Stomach (tissue), 9 donors: ENCODE data around the gene TBC1D2. TPM values are rescaled to one million over a fixed set of nuclear protein-coding genes. Genes with fewer than 3 reads are reported as not detected.

Source experiments
- DNase-seq, 2 donors: peaks; one replicate each; pipeline versions ENCODE4 v3.0.0 to v3.0.0-alpha.2; 2013 to 2019
- H3K27ac ChIP-seq, 5 donors: fragments of 200-600 bp in 4 of 5; sonication (generic) in 4 of 5; one replicate each; pipeline ENCODE4 v1.5.1; 2013 to 2019; ENCODE audit warnings: mild to moderate bottlenecking in 1 of 5, moderate library complexity in 1 of 5
- H3K27me3 ChIP-seq, 3 donors: fragments of 200-600 bp; sonication (generic); one replicate each; pipeline ENCODE4 v1.5.1; 2017 to 2019; ENCODE audit warnings: mixed run types in 1 of 3
- H3K36me3 ChIP-seq, 4 donors: fragments of 200-600 bp; sonication (generic); 1 replicate in 3 of 4; 2 replicates in 1 of 4; pipeline ENCODE4 v1.5.1; 2016 to 2019
- H3K4me1 ChIP-seq, 4 donors: fragments of 200-600 bp; sonication (generic); one replicate each; pipeline ENCODE4 v1.5.1; 2016 to 2019
- H3K4me3 ChIP-seq, 4 donors: fragments of 200-600 bp; sonication (generic) in 3 of 4; one replicate each; pipeline ENCODE4 v1.5.1; 2016 to 2019; ENCODE audit warnings: mild to moderate bottlenecking in 1 of 4
- H3K9me3 ChIP-seq, 4 donors: fragments of 200-600 bp; sonication (generic); one replicate each; pipeline ENCODE4 v1.5.1; 2016 to 2019
- EP300 ChIP-seq: sonication (generic); formaldehyde crosslinking; IDR thresholded peaks from one replicate; pipeline ENCODE4 v1.6.1; 2017; ENCODE audit warnings: antibody characterized with exemption
- POLR2A ChIP-seq, 4 donors: fragments of 450-650 bp; IDR thresholded peaks; one replicate each; pipeline ENCODE4 v1.6.1; 2016; ENCODE audit warnings: antibody characterized with exemption in 4 of 4, control low read depth in 2 of 4, mild to moderate bottlenecking in 1 of 4, moderate library complexity in 1 of 4
- POLR2AphosphoS5 ChIP-seq, 3 donors: sonication (generic); formaldehyde crosslinking; IDR thresholded peaks; one replicate each; pipeline ENCODE4 v1.6.1; 2016; ENCODE audit warnings: antibody characterized with exemption in 3 of 3
- WGBS, 5 donors: extraction: QIAGEN DNeasy Blood & Tissue Kit in 3 of 5; methylation state at CpG; one replicate each; pipeline versions ENCODE4 v1.1.5 to v1.1.7; 2013 to 2018; 5-methylcytosine and 5-hydroxymethylcytosine counted together
- intact Hi-C: fragments of 100-400 bp; cut with DNase I; formaldehyde crosslinking; loops from one replicate; pipeline ENCODE4 v1.15.1; 2023; ENCODE audit warnings: low total_unique reads
- polyA plus RNA-seq, 3 donors: library from polyadenylated mRNA; stranded (reverse); fragments of 200-250 nt; gene quantifications; one replicate each; pipeline ENCODE4 v1.2.3, GENCODE V29; 2013
- total RNA-seq, 5 donors: library from RNA; depleted of rRNA; stranded (reverse); fragments of >200 nt; gene quantifications; one replicate each; pipeline versions ENCODE4 v1.1.0 to v1.2.3, GENCODE V29; 2014 to 2016
- TF ChIP-seq, protein P1 (sequence below), 7 experiments: fragments of 450-650 bp in 4 of 7; fragments of 200-600 bp in 3 of 7; sonication (generic) in 3 of 7; IDR thresholded peaks; one replicate each; pipeline ENCODE4 v1.5.1; 2016 to 2019; ENCODE audit warnings: antibody characterized with exemption in 7 of 7, control low read depth in 2 of 7, mild to moderate bottlenecking in 1 of 7
- donor health status: healthy with polysubstance abuse.
- donor health status: Bipolar disorder and iron deficiency.
- donor health status: healthy.

The TBC1D2 gene
- total and polyA plus RNA-seq, 8 donors = 2.9 to 36.4 (median 15.9) TPM

DNA sequence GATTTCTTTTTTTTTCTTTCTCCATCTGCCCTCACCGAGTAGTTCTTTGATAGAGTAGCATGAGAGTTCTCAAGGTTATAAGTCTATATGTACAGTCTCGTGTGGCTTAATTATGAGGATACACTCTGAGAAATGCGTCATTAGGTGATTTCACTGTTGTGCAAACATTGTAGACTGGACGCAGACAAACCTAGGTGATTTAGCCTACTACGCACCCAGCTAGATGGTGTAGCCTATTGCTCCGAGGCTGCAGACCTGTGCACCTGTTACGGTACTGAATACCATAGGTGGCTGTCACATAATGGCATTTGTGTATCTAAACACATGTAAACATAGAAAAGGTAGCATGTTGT lies 36.1 kb downstream of the TBC1D2 start:
- peaks cover 0 to 66% (median 46%) of the 10 kb centered on the region in 4 donors for H3K36me3 ChIP-seq
- peaks cover 13 to 29% (median 24%) of the 10 kb centered on the region in 4 donors for H3K4me1 ChIP-seq
- DNase-seq = peak in 1 of 2 donors; percentile 70
- TF ChIP-seq POLR2AphosphoS5 (IDR thresholded peaks at IDR 0.05) (no peak), EP300 (no peak), POLR2A (IDR thresholded peaks at IDR 0.05) (no peak)
- TF ChIP-seq, protein P1, sequence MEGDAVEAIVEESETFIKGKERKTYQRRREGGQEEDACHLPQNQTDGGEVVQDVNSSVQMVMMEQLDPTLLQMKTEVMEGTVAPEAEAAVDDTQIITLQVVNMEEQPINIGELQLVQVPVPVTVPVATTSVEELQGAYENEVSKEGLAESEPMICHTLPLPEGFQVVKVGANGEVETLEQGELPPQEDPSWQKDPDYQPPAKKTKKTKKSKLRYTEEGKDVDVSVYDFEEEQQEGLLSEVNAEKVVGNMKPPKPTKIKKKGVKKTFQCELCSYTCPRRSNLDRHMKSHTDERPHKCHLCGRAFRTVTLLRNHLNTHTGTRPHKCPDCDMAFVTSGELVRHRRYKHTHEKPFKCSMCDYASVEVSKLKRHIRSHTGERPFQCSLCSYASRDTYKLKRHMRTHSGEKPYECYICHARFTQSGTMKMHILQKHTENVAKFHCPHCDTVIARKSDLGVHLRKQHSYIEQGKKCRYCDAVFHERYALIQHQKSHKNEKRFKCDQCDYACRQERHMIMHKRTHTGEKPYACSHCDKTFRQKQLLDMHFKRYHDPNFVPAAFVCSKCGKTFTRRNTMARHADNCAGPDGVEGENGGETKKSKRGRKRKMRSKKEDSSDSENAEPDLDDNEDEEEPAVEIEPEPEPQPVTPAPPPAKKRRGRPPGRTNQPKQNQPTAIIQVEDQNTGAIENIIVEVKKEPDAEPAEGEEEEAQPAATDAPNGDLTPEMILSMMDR (IDR thresholded peaks at IDR 0.05) = no peak
- 40 to 71% (median 43%) methylated on average over 7 of the region's 7 CpGs for WGBS, 5 donors
- peak overlapping the region in 4 of 5 donors; percentile 69 to 78 (median 74) for H3K27ac ChIP-seq
- no peaks in the 10 kb centered on the region for H3K9me3 ChIP-seq
- H3K27me3 ChIP-seq = no peaks in the 10 kb centered on the region
- no peak overlapping the region for H3K4me3 ChIP-seq
- intact Hi-C loops = no loop called here

DNA sequence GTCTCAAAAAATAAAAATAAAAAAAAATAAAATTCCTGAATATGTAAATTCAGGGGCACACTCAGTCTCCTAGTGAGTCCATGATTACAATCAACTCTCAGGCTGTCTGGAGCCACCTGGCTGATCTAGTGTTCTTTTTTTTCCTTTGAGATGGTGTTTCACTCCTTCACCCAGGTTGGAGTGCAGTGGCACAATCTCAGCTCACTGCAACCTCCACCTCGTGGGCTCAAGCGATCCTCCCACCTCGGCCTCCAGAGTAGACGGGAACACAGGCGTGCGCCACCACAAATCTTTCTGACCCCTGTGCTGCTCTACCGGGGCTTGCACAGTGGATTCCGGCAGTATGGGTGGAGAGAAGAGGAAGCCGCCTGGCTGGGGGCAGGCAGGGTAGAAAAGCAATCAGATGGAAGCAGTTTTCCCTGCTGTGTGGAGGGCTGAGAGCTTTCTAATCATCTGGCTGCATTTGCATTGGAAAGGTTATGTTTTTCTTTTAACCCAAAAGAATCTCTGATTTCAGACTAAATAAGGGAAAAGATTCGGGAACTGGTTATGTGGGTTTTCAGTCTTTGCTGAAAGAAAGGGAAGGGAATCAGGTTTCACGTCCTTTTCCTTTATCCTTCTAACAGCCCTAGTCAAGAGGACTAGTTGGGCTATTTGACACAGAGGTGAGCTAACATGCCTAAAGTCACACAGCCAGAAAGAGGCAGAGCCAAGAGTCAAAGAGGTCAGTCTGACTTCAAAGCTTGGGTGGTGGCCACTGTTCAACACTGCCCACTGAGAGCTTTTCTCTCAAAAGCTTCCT lies 36.7 kb downstream of the TBC1D2 start:
- TF ChIP-seq, protein P1 (IDR thresholded peaks at IDR 0.05) = no peak
- TF ChIP-seq EP300 (no peak), POLR2AphosphoS5 (IDR thresholded peaks at IDR 0.05) (no peak), POLR2A (IDR thresholded peaks at IDR 0.05) (no peak)
- Histone ChIP-seq H3K4me1 (peaks cover 13 to 28% (median 24%) of the 10 kb centered on the region in 4 donors), H3K36me3 (peaks cover 0 to 69% (median 49%) of the 10 kb centered on the region in 4 donors), H3K27me3 (no peaks in the 10 kb centered on the region), H3K27ac (peak overlapping the region; percentile 69 to 79 (median 75)), H3K4me3 (no peak overlapping the region), H3K9me3 (no peaks in the 10 kb centered on the region)
- intact Hi-C loops = no loop called here
- 32 to 71% (median 58%) methylated on average over 11 of the region's 11 CpGs for WGBS, 5 donors
- DNase-seq = peak; percentile 77

DNA sequence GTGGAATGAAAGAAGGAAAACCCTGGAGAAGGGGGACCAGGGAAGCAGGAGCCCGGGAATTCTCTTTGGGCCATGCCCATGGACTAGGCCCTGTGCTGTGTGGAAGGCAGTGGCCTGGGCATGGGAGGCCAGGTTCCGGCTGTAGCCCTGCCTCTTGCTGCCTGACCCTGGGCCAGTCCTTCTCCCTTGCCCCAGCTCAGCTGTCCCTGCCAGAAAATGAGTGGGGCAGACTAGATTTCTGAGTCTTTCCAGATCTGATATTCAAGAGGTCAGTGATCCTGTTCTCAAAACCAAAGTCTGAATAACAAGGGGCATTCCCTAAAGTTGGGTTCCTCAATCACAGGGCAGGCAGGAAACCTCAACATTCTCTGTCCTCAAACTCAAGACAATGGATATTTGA lies 38.2 kb downstream of the TBC1D2 start:
- TF ChIP-seq EP300 (no peak), POLR2A (IDR thresholded peaks at IDR 0.05) (no peak), POLR2AphosphoS5 (IDR thresholded peaks at IDR 0.05) (no peak)
- TF ChIP-seq, protein P1 (IDR thresholded peaks at IDR 0.05) = no peak
- WGBS, 5 donors = 74 to 91% (median 77%) methylated on average over 2 of the region's 2 CpGs
- Histone ChIP-seq H3K27ac (peak overlapping the region; percentile 55 to 78 (median 72)), H3K4me3 (no peak overlapping the region), H3K4me1 (peaks cover 10 to 13% (median 12%) of the 10 kb centered on the region in 4 donors), H3K36me3 (peaks cover 5 to 79% (median 60%) of the 10 kb centered on the region in 4 donors), H3K27me3 (no peaks in the 10 kb centered on the region), H3K9me3 (no peaks in the 10 kb centered on the region)
- DNase-seq = no peak
- intact Hi-C loops = no loop called here

DNA sequence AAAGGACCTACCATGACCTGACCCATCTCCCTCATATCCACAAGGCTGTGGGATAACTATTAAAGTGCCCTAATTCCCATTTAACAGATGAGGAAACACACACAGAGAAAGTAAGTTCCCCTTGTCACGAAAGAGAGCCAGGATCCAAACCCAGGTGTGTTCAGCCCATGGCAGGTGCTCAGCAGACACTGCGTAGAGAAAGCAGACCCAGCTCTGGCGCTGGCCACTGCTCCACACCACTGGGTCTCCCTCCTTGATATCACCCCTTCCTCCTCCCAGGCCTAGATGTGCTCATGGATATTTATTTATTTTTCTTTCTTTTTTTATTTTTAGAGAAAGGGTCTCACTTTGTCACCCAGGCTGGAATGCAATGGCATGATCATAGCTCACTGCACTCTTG lies 39.1 kb downstream of the TBC1D2 start:
- Histone ChIP-seq H3K27ac (peak overlapping the region in 3 of 5 donors; percentile 69 to 78 (median 75)), H3K4me3 (no peak overlapping the region), H3K36me3 (peaks cover 5 to 76% (median 59%) of the 10 kb centered on the region in 4 donors), H3K9me3 (no peaks in the 10 kb centered on the region), H3K4me1 (peaks cover 11 to 17% (median 15%) of the 10 kb centered on the region in 4 donors), H3K27me3 (no peaks in the 10 kb centered on the region)
- no peak for TF ChIP-seq EP300
- TF ChIP-seq, protein P1 (IDR thresholded peaks at IDR 0.05) = no peak
- TF ChIP-seq POLR2AphosphoS5 (IDR thresholded peaks at IDR 0.05) = no peak
- TF ChIP-seq POLR2A (IDR thresholded peaks at IDR 0.05) = no peak
- intact Hi-C loops = no loop called here
- WGBS, 5 donors = 88 to 96% (median 95%) methylated on average over 3 of the region's 3 CpGs
- no peak for DNase-seq
